Activated CD8-positive, alpha-beta memory T cell treated with anti-CD3 and anti-CD28 coated beads, Interleukin-2, amount 50 U/mL, for 4 hours (primary cell): Measurements from ENCODE around the gene ADH1A.
"Not testable (repeated sequence)": the region's sequence is repeated elsewhere in the genome, so short reads cannot be mapped to it uniquely, and the experiment has no call there.

ENCODE experiments used
- DNase-seq: peaks from one replicate; pipeline ENCODE4 v3.0.0-alpha.2; 2020

ADH1A gene

GRCh38 chr4:99276417-99276816, 14.4 kb downstream of the ADH1A start:
- no peak for DNase-seq

DNA sequence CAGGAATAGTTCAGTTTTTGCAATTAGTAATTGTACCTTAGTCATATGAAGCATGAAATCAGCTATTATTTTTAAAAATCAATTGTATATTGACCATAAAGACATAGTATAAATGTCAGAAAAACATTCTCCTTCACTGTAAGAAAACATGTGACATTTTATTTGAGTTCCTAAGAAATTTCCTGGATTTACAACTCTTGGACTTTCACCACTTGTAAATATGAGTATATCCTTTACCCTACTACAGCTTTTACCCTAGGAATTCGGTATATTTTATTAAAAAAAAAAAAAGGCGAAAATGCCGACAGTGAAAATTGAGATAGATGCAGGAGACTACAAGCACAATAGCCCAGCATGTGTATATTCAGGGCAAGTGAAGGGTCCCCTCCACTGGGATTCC, 14.9 kb downstream of the ADH1A start:
- no peak for DNase-seq

GRCh38 chr4:99275050-99275449, 15.7 kb downstream of the ADH1A start:
- no peak for DNase-seq

DNA sequence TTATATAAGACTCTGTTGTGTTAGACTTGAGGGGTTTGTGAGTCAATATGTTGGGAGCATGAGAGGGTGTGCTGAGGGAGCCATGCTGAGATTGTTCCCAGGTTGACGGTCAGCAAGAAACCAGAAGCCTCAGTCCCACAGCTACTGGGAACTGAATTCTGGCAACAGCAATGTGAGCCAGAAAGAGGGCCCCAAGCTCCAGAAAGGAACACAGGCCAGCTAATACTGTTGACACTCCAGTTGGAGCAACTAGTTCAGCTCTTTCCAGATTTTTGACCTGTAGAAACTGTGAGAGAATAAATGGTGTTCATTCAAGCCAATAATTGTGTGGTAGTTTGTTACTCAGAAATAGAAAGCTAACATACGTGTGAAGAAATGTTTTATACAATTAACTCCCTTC, 17.1 kb downstream of the ADH1A start:
- no peak for DNase-seq

GRCh38 chr4:99264927-99265326, 25.9 kb downstream of the ADH1A start:
- no peak for DNase-seq

- no peak for DNase-seq
These were observed 38.0 kb downstream of the ADH1A start for GRCh38 chr4:99252746-99253145.

DNA sequence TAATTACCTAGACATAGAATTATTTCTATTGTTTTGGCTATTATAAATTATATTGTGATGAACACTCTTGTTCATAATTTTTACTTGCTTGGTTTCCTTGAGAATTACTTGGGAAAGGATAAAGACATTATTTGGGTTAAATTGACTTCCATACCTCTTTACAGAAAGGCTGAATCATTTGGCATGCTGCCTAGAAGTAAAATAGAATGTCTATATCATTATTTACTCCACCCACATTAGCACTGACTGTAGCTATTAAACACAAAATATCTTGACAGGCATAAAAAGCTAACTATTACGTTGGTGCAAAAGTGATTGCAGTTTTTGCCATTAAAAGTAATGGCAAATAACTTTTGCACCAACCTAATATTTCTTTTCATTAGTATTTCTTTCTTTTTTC, 42.1 kb downstream of the ADH1A start:
- DNase-seq = no peak

GRCh38 chr4:99235955-99236354, 54.8 kb downstream of the ADH1A start:
- no peak for DNase-seq

- no peak for DNase-seq
These were observed 56.3 kb downstream of the ADH1A start for GRCh38 chr4:99234331-99235010.

GRCh38 chr4:99233397-99233796, 57.4 kb downstream of the ADH1A start:
- DNase-seq = not testable (repeated sequence)

DNA sequence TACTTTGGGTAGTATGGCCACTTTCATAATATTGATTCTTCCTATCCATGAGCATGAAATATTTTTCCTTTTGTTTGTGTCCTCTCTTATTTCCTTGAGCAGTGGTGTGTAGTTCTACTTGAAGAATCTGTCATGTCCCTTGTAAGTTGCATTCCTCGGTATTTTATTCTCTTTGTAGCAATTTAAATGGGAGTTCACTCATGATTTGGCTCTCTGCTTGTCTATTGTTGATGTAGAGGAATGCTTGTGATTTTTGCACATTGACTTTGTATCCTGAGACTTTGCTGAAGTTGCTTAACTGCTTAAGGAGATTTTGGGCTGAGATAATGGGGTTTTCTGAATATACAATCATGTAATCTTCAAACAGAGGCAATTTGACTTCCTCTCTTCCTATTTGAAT, 62.1 kb downstream of the ADH1A start:
- DNase-seq = not testable (repeated sequence)

- not testable (repeated sequence) for DNase-seq
These were observed 63.1 kb downstream of the ADH1A start for GRCh38 chr4:99227646-99228045.
